IMR-90 (cell line): ENCODE measurements around the gene NES. TPM values are rescaled to one million over a fixed set of nuclear protein-coding genes. Genes with fewer than 3 reads are reported as not detected.

Source experiments
- ATAC-seq: fragments of 200-7000 bp; cut with Tn5 transposase; 2 replicates; pipeline ENCODE4 v1.9.1; 2020; ENCODE audit warnings: low read depth, mild to moderate bottlenecking, moderate library complexity
- BruUV-seq: library from RNA; stranded (reverse); fragments of 400-500 nt; replicated peaks from 2 replicates; lab custom pipeline; 2021; lab: Mats Ljungman, UMichigan
- CTCF ChIA-PET: fragments of 300-600 bp; formaldehyde crosslinking; extraction: SDS; loops from one replicate; lab custom pipeline; 2021; ENCODE audit warnings: antibody characterized with exemption; lab: Yijun Ruan, JAX
- POLR2A ChIA-PET: fragments of 300-600 bp; sonication (Branson Sonifier 250); formaldehyde crosslinking; loops from one replicate; lab custom pipeline; 2022; ENCODE audit warnings: antibody characterized with exemption; ENCODE audit not compliant: unreplicated experiment; lab: Charles Lee
- DNase-seq: peaks from one replicate; pipeline ENCODE4 v3.0.0; 2013
- H2AFZ ChIP-seq: replicated peaks from 2 replicates; pipeline ENCODE3; 2013; ENCODE audit warnings: low read length, mild to moderate bottlenecking; ENCODE audit not compliant: poor library complexity
- H2AK5ac ChIP-seq: 2 replicates; pipeline ENCODE4 v1.6.1; 2013; ENCODE audit warnings: low read depth, low read length, inconsistent platforms
- H2AK9ac ChIP-seq: replicated peaks from 2 replicates; pipeline ENCODE3; 2013; ENCODE audit warnings: mild to moderate bottlenecking, low read depth, low read length, moderate library complexity; ENCODE audit not compliant: poor library complexity
- H2BK120ac ChIP-seq: 2 replicates; pipeline ENCODE4 v1.6.1; 2013; ENCODE audit warnings: low read depth, low read length, inconsistent platforms
- H2BK15ac ChIP-seq: 3 replicates; pipeline ENCODE4 v1.6.1; 2013; ENCODE audit warnings: low read depth, low read length, inconsistent platforms
- H2BK20ac ChIP-seq: 2 replicates; pipeline ENCODE4 v1.6.1; 2013; ENCODE audit warnings: low read depth, mild to moderate bottlenecking, inconsistent platforms, low read length, moderate library complexity
- H2BK5ac ChIP-seq: 2 replicates; pipeline ENCODE4 v1.6.1; 2013; ENCODE audit warnings: mild to moderate bottlenecking, low read depth, low read length, inconsistent platforms; ENCODE audit not compliant: poor library complexity, severe bottlenecking
- H3K14ac ChIP-seq: replicated peaks from 2 replicates; pipeline ENCODE4 v1.6.1; 2013; ENCODE audit warnings: low read depth, low read length, inconsistent platforms
- H3K18ac ChIP-seq: 2 replicates; pipeline ENCODE4 v1.6.1; 2013; ENCODE audit warnings: low read depth, low read length, control low read depth
- H3K23ac ChIP-seq: 2 replicates; pipeline ENCODE4 v1.6.1; 2013; ENCODE audit warnings: low read depth, low read length, inconsistent platforms
- H3K27ac ChIP-seq: 2 replicates; pipeline ENCODE4 v1.5.1; 2013; ENCODE audit warnings: mild to moderate bottlenecking, control low read depth, low read length; ENCODE audit not compliant: insufficient read depth
- H3K27me3 ChIP-seq: 2 replicates; pipeline ENCODE4 v1.6.1; 2013; ENCODE audit warnings: low read length; ENCODE audit not compliant: control insufficient read depth, insufficient read depth
- H3K36me3 ChIP-seq: 2 replicates; pipeline ENCODE4 v1.6.1; 2013; ENCODE audit warnings: low read length, mixed read lengths; ENCODE audit not compliant: control insufficient read depth, insufficient read depth
- H3K4ac ChIP-seq: 2 replicates; pipeline ENCODE4 v1.6.1; 2013; ENCODE audit warnings: low read depth, low read length, inconsistent platforms
- H3K4me1 ChIP-seq: 2 replicates; pipeline ENCODE4 v1.6.1; 2013; ENCODE audit warnings: low read length, mixed read lengths; ENCODE audit not compliant: control insufficient read depth, insufficient read depth
- H3K4me2 ChIP-seq: 2 replicates; pipeline ENCODE4 v1.6.1; 2013; ENCODE audit warnings: low read depth, mild to moderate bottlenecking, control low read depth, low read length, moderate library complexity
- H3K4me3 ChIP-seq: 2 replicates; pipeline ENCODE4 v1.5.1; 2013; ENCODE audit warnings: low read depth, mild to moderate bottlenecking, control low read depth, low read length, moderate library complexity; ENCODE audit not compliant: insufficient read depth
- H3K56ac ChIP-seq: 2 replicates; pipeline ENCODE4 v1.6.1; 2013; ENCODE audit warnings: low read length, inconsistent platforms; ENCODE audit not compliant: insufficient read depth; ENCODE audit errors: extremely low read depth
- H3K79me1 ChIP-seq, 2 experiments: 2 replicates each; pipeline ENCODE4 v1.6.1; 2013; ENCODE audit warnings: low read length in 2 of 2, inconsistent platforms in 1 of 2, low read depth in 1 of 2
- H3K9ac ChIP-seq: 2 replicates; pipeline ENCODE4 v1.6.1; 2013; ENCODE audit warnings: low read depth, low read length, control low read depth
- H3K9me1 ChIP-seq: 2 replicates; pipeline ENCODE4 v1.6.1; 2013; ENCODE audit warnings: low read length, inconsistent platforms; ENCODE audit not compliant: insufficient read depth
- H3K9me3 ChIP-seq: 2 replicates; pipeline ENCODE4 v1.6.1; 2013; ENCODE audit warnings: low read length; ENCODE audit not compliant: control insufficient read depth, insufficient read depth
- H4K20me1 ChIP-seq: 2 replicates; pipeline ENCODE4 v1.6.1; 2013; ENCODE audit warnings: low read length, inconsistent platforms; ENCODE audit not compliant: insufficient read depth
- H4K5ac ChIP-seq: 2 replicates; pipeline ENCODE4 v1.6.1; 2013; ENCODE audit warnings: mild to moderate bottlenecking, low read depth, low read length, control low read depth
- H4K8ac ChIP-seq, 2 experiments: 2 replicates each; pipeline ENCODE4 v1.6.1; 2013; ENCODE audit warnings: low read depth in 2 of 2, low read length in 2 of 2, control low read depth in 1 of 2, inconsistent platforms in 1 of 2
- H4K91ac ChIP-seq: 2 replicates; pipeline ENCODE4 v1.6.1; 2013; ENCODE audit warnings: low read depth, low read length, inconsistent platforms; ENCODE audit not compliant: insufficient read depth
- BHLHE40 ChIP-seq: fragments of 150-350 bp; IDR thresholded peaks from 2 replicates; pipeline ENCODE4 v1.6.1; 2016; ENCODE audit warnings: mild to moderate bottlenecking, low read depth, low read length
- CHD1 ChIP-seq: IDR thresholded peaks from 2 replicates; pipeline ENCODE4 v1.6.1; 2012; ENCODE audit warnings: low read depth, low read length, improper control_type of control experiment
- CTCF ChIP-seq: conservative IDR thresholded peaks from 2 replicates; pipeline ENCODE4 v1.5.1; 2012; ENCODE audit warnings: mild to moderate bottlenecking, low read depth, low read length, improper control_type of control experiment
- ELK1 ChIP-seq: fragments of 150-350 bp; IDR thresholded peaks from 2 replicates; pipeline ENCODE4 v1.6.1; 2016; ENCODE audit warnings: low read depth, mild to moderate bottlenecking, low read length, moderate library complexity, borderline replicate concordance
- MAFK ChIP-seq: IDR thresholded peaks from 2 replicates; pipeline ENCODE4 v1.6.1; 2012; ENCODE audit warnings: low read depth, low read length, improper control_type of control experiment
- MAZ ChIP-seq: IDR thresholded peaks from 2 replicates; pipeline ENCODE4 v1.6.1; 2012; ENCODE audit warnings: low read depth, mild to moderate bottlenecking, low read length, improper control_type of control experiment, moderate library complexity, borderline replicate concordance
- MXI1 ChIP-seq: IDR thresholded peaks from 2 replicates; pipeline ENCODE4 v1.6.1; 2012; ENCODE audit warnings: low read depth, mild to moderate bottlenecking, low read length, moderate library complexity, borderline replicate concordance
- NFE2L2 ChIP-seq: fragments of 150-350 bp; IDR thresholded peaks from 2 replicates; pipeline ENCODE4 v1.6.1; 2016; ENCODE audit warnings: low read depth, mild to moderate bottlenecking, low read length
- POLR2A ChIP-seq: IDR thresholded peaks from 2 replicates; pipeline ENCODE4 v1.6.1; 2012; ENCODE audit warnings: mild to moderate bottlenecking, low read depth, low read length
- RAD21 ChIP-seq: IDR thresholded peaks from 2 replicates; pipeline ENCODE4 v1.6.1; 2012; ENCODE audit warnings: low read length, improper control_type of control experiment
- RCOR1 ChIP-seq: IDR thresholded peaks from 2 replicates; pipeline ENCODE4 v1.6.1; 2012; ENCODE audit warnings: mild to moderate bottlenecking, low read length, improper control_type of control experiment; ENCODE audit not compliant: insufficient replicate concordance
- RFX5 ChIP-seq: IDR thresholded peaks from 2 replicates; pipeline ENCODE4 v1.8.0; 2012; ENCODE audit warnings: low read depth, mild to moderate bottlenecking, low read length, moderate library complexity
- SMC3 ChIP-seq: fragments of 150-350 bp; IDR thresholded peaks from 2 replicates; pipeline ENCODE4 v1.6.1; 2016; ENCODE audit warnings: low read depth, mild to moderate bottlenecking, antibody characterized with exemption, low read length, moderate library complexity
- USF2 ChIP-seq: fragments of 150-350 bp; IDR thresholded peaks from 2 replicates; pipeline ENCODE4 v1.6.1; 2017; ENCODE audit warnings: mild to moderate bottlenecking, antibody characterized with exemption, low read length, low read depth
- WGBS, 2 experiments: methylation state at CpG; one replicate each; pipeline versions ENCODE4 v1.1.5 to v1.1.7; 2013; ENCODE audit warnings: missing lambda C conversion rate in 2 of 2; ENCODE audit not compliant: insufficient read length in 1 of 2; ENCODE audit errors: extremely low coverage in 2 of 2; 5-methylcytosine and 5-hydroxymethylcytosine counted together
- dilution Hi-C: fragments of 300-500 bp; cut with HindIII; formaldehyde crosslinking; loops from one replicate; pipeline ENCODE4 v1.14.3; 2018; ENCODE audit warnings: low sequenced_read_pairs; ENCODE audit not compliant: unreplicated experiment
- in situ Hi-C: fragments of 300-500 bp; cut with MboI; formaldehyde crosslinking; loops from 3 replicates; pipeline ENCODE4 v1.14.3; 2019; ENCODE audit warnings: low sequenced_read_pairs, inconsistent platforms, mixed read lengths
- intact Hi-C: fragments of 100-400 bp; cut with micrococcal nuclease; formaldehyde crosslinking; loops from 2 replicates; pipeline ENCODE4 v1.10.0; 2022
- polyA plus RNA-seq, 3 experiments: library from polyadenylated mRNA; depleted of rRNA; stranded (reverse); fragments of >200 nt; gene quantifications; 2 replicates each; pipeline ENCODE4 v1.2.3, GENCODE V29; 2012; ENCODE audit warnings: low replicate concordance in 1 of 3
- total RNA-seq: library from RNA; depleted of rRNA; stranded (reverse); fragments of >200 nt; gene quantifications from 2 replicates; pipeline ENCODE4 v1.2.3, GENCODE V29; 2012

NES gene
- total and polyA plus RNA-seq, 2 of the 4 experiments (the other 2 are of a cell fraction), result 25.3 to 40.1 TPM

GRCh38 chr1:156640842-156641706 lies 36.1 kb downstream of the NES start:
- no peak for ATAC-seq
- TF ChIP-seq ELK1 (no peak), MAZ (no peak), SMC3 (no peak), NFE2L2 (no peak), RFX5 (no peak), MXI1 (no peak), RAD21 (no peak), MAFK (no peak), RCOR1 (no peak), CTCF (no peak), POLR2A (no peak), BHLHE40 (no peak), CHD1 (no peak), USF2 (no peak)

More at GRCh38 chr1:156640842-156641706, 36.1 kb downstream of the NES start:
- intact Hi-C loops (no loop called here), dilution Hi-C loops (no loop called here), in situ Hi-C loops (no loop called here)
- H3K27ac ChIP-seq, result no peak overlapping the region
- no TSS peak for BruUV-seq
- no peaks in the 10 kb centered on the region for H3K36me3 ChIP-seq
- no peak overlapping the region for H3K56ac ChIP-seq
- H3K4me1 ChIP-seq, result no peaks in the 10 kb centered on the region; the same call in 1 of the 2 replicates
- no peak overlapping the region for H3K14ac ChIP-seq
- ChIA-PET CTCF (interaction anchor here (1.5 kb wide), 1 partner anchor 18 kb away, joined by 4 read pairs; no protein-coding TSS in a partner anchor), POLR2A (no interaction called here)
- no peak overlapping the region for H2BK120ac ChIP-seq
- H3K18ac ChIP-seq, result no peak overlapping the region
- no peak overlapping the region for H2AFZ ChIP-seq
- H2BK20ac ChIP-seq, result no peak overlapping the region
- no peak overlapping the region for H3K23ac ChIP-seq
- no peak overlapping the region for H3K9ac ChIP-seq
- H4K5ac ChIP-seq, result no peak overlapping the region
- no peak overlapping the region for H3K4me2 ChIP-seq
- peaks cover 11% of the 10 kb centered on the region; the same call in 1 of the 2 replicates for H4K20me1 ChIP-seq
- H3K4me3 ChIP-seq, result no peak overlapping the region
- H2AK5ac ChIP-seq, result no peak overlapping the region
- 0 out of 2 replicates have a peak, but pooled peaks cover 1% of the 10 kb centered on the region for H3K9me3 ChIP-seq
- H3K79me1 ChIP-seq, result no peaks in the 10 kb centered on the region
- no peak overlapping the region for H4K91ac ChIP-seq
- no peaks in the 10 kb centered on the region for H3K9me1 ChIP-seq
- WGBS, 2 experiments, result 0% methylated on average over 1 of the region's 6 CpGs; no CpG with 5 or more reads in 1 of the 2 experiments
- H2BK5ac ChIP-seq, result no peak overlapping the region
- no peak overlapping the region for H4K8ac ChIP-seq
- H2BK15ac ChIP-seq, result no peak overlapping the region
- no peak for DNase-seq
- no peak overlapping the region for H3K4ac ChIP-seq
- H3K27me3 ChIP-seq, result peaks cover 91% of the 10 kb centered on the region
- no peak overlapping the region for H2AK9ac ChIP-seq
